GM19455 (cell line): ENCODE results near the gene TSFM.
A peak's percentile ranks its signal among the peaks of the same experiment; 100 is the strongest.

ENCODE experiments used
- ATAC-seq: cut with Tn5 transposase; IDR thresholded peaks from one replicate; pipeline ENCODE4 v1.9.1; 2021; ENCODE audit not compliant: unreplicated experiment

Gene TSFM

DNA sequence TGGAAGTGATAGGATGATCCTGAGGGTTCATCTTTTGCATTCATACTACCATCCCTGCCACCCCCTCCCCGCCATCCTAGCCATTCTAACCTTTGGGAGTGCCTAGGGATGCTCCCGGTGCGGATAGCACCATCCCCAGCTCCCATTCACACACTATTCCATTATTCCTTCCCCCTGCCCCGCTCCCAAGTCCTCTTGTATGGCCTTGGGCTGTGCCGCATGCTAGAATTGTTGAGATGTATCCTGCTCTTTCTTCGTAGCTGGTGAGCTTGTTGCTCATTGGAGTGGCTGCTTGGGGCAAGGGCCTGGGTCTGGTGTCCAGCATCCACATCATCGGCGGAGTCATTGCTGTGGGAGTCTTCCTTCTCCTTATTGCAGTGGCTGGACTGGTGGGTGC, 37.1 kb upstream of the TSFM start:
- ATAC-seq, result no peak

DNA sequence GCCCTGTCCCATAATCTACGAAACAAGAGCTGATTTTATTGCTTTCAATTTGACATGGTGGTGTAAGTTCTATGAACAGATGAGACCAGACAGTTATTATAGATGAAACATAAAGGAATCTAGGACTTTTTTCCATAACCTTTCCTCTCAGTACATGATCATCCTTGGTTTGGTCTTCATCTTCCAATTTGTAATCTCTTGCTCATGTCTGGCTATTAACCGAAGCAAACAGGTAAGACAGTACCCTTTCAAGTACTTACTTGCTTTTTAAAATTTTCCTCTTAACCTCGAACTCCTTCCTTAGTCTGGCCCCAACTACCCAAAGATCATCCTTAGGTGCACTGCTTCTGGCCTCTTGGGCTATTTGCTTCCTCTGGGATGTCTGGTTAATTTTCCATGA, 36.6 kb upstream of the TSFM start:
- no peak for ATAC-seq

DNA sequence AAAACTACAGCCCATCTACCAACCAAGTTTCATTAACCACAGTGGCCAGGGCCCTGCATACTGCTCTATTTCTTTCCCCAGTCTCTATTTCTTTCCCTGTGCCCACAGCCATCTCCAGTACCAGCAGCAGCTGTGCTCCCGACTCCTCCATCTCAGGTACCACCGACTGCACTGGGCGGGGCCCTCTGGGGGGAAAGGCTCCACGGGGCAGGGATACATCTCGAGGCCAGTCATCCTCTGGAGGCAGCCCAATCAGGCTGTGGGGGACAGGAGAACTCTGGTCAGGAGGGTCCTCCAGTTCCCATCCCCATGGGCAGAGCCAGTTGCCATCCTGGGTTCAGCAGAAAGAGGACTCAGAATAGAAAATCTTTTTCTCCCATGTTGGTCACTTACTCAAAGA, 33.5 kb upstream of the TSFM start:
- no peak for ATAC-seq

DNA sequence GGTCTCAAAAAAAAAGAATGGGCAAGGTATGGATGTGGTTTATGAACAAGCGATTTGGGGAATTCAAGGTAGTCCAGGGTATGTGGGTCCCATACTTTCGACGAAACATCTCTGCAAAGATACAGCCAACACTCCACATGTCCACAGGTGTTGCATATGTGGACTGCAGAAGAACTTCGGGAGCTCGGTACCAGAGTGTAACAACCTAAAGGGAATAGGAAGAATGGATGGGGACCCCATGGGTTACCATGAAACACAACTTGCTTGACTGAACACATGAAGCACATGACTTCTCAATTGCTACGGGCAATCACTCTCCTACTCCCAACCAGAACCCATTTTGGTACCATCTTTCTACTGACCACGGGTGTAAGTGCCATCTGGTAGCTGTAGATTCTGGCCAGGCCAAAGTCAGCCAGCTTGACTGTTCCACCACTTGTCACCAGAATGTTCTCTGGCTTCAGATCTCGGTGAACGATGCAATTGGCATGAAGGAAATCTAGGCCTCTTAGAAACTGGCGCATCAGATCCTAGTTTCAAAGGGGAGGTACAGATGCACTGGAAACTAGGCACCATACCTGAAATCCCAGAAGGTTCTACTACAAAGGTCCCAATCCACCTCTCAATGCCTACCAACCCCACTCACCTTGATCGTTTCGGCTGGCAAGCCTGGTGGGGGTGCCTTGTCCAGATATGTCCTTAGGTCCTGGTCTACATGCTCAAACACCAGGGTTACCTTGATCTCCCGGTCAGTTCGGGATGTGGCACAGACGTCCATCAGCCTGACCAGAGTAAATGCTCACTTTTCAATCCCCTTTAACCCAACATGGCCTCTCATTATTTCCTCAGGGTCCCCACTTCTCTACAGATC, 31.8 kb upstream of the TSFM start:
- ATAC-seq, result no peak

DNA sequence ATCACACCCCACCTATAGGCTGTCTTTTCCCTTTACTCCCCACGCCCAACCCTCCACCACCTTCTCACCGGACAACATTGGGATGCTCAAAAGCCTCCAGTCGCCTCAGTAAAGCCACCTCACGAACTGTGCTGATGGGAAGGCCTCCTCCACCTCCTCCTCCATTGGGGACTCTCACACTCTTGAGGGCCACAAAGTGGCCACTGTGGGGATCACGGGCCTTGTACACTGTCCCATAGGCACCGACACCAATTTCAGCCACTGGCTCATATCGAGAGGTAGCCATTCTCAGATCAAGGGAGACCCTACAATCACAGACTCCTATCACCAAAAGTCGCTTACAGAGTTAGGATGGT, 31.2 kb upstream of the TSFM start:
- no peak for ATAC-seq

DNA sequence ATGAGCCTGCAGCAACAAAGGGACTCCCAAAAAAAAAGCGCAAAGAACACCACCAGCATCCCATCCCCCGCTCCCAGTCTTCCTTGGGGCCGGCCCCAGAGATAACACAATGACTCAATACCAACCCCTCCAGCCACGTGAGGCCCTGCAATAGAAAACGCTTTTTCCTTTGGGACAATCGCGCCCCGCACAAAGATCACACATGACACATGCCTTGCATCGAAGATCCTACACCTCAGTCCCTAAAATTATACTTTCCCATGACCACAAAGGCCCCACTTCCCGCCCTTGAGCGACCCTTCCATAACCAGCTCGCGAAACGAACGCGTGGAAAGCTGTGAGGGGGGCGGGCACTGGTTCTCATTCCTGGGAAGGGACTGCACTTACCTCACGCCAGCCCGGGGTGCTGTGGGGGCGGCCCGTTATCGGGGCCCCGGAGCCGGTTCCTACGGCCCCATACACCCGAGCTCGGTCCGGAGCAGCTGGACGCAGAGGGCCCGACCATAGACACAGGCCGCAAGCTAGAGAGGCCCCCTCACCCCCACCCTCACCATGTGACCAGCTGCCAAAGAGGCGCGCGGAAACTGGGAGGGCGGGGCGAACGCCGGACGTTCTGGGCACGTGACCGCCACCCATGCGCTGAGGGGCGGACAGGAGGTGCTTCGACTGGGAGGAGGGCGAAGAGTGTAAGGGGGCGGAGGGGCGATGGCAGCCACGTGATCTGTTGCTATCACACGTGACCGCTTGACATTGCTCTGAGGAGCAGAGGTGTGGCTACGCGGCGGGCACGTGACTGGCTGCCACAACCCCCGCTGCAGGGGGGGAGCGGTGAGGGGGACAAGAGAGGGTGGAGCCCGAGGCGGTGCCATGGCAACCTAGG, 30.6 kb upstream of the TSFM start, which contains the start of gene CDK4:
Gene CDK4 (minus strand): TSS at position 523 of the 880 bp plus-strand sequence. CDS start 593 bp downstream, outside the sequence.
- peak; percentile 70 for ATAC-seq

DNA sequence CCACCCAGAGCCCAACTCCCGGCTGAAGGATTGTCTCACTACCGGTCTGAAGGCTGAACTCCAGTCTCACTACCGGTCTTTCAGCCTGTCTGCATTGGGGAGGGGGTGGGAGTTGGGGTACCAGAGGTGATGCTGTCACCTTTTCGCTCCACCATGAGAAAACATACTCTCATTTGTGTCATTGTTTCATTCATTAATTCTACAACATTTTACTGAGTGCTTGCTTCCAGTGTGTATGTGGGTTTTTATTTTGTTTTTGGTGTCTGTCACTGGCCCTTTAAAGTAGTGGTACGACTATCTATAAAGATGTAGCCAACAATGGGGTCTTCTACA, 30.0 kb upstream of the TSFM start:
- no peak for ATAC-seq

DNA sequence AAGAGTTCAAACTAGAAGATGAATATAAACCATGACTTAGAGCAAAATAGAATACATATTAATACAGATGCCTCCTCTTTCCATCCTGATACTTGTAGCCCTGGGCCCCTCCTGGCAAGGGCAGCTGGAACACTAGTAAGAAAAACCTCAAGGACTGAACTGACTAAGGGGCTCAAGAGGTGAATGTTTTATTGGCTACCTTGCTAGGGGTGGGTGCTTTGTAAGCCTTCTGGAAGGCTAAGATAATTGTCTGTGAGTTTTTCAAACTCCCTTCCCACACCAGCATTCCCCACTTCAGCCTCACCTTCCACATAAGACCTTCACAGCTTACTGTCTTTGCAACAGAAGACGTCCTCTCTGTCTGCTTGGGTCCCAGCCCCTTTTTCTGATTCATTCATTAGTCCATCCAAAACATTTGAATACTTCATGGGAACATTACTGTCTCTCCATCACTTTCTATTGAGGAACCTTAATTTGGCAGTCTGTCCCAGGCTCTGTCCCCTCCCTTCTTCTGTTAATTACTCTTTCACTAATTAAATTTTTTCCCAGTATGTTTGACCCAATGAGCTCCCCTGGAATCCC, 28.7 kb upstream of the TSFM start:
- no peak for ATAC-seq

DNA sequence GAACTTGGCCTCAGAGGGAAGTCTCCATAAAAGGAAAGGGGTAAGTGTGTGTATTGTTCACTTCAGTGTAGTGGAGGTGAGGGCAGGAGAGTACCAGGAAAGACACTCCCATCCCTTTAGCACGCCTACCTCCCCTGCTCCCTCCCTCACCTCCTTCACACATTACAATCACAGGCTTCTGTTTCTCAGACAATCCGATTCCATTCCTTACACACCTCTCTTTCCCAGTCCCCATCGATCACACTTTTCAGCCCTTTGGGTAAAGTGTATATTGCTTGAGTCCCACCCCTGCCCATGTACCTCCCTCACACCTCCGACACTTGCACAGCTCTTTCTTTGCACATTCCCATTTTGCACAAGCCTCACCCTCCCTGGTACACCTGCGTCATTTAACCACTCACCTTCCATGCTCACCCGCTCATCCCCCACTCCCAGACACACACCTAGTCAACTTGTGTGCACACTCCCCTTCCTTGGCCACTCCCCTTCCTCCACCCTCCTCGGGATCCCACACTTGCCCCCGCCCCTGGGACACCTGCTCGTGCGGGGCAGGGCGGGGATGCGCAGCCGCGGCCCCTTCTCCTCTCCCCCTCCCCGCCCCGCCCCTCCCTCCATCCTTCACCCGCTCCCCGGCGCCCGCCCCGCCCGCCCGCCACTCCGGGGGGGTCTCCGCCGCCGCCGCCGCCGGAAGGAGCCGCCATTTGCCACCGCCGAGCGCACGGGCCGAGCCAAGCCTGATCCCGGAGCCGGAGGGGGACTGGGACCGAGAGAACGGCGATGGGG, 28.0 kb upstream of the TSFM start, which contains the start of gene MARCHF9:
Gene MARCHF9 (plus strand): TSS at position 693 of the 783 bp plus-strand sequence. CDS start 426 bp downstream, outside the sequence.
- ATAC-seq, result peak; percentile 33

DNA sequence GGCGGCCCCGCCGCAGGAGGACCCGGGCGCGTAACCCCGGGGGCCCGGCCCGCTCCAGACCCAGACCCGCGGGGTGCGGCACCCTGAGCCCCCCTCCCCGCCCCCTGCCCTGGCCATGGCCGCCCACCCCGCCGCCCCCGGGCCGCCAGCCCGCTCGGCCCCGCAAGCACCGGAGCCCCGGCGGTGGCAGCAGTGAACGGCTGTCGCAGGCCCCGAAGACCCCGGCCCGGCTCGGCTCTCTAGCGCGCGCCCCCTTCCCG, 27.5 kb upstream of the TSFM start:
- no peak for ATAC-seq

DNA sequence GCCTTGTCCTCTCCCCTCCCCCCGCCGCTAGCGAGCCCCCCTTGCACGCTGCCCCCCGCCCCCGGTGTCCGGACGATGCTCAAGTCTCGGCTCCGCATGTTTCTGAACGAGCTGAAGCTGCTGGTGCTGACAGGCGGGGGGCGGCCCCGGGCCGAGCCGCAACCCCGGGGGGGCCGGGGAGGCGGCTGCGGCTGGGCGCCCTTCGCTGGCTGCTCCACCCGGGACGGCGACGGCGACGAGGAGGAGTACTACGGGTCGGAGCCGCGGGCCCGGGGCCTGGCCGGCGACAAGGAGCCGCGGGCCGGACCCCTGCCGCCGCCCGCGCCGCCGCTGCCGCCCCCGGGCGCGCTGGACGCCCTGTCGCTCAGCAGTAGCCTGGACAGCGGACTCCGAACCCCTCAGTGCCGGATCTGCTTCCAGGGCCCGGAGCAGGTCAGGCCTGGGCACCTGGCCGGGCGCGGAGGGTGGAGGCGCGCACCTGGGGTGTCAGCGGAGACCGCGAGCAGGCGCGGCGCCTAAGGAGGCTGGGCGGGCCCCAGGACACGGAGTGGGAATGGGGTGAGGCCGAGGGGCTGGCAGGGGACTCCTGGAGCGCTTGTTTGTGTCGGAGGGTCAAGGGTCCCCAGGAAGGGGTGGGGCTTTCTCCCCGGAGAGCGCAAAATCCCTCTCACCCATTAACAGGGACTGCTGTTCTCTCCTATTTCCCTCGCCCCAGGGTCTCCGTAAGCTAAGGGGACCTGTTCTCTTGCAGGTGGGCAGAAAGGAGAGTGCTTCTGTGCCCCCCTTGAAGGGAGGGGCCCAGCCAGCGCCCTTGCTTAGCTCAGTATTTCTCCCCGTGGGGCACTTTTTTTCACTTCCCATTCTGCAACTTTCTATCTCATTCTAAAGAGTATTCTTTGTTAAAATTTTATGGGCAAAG, 26.9 kb upstream of the TSFM start:
- ATAC-seq, result no peak

DNA sequence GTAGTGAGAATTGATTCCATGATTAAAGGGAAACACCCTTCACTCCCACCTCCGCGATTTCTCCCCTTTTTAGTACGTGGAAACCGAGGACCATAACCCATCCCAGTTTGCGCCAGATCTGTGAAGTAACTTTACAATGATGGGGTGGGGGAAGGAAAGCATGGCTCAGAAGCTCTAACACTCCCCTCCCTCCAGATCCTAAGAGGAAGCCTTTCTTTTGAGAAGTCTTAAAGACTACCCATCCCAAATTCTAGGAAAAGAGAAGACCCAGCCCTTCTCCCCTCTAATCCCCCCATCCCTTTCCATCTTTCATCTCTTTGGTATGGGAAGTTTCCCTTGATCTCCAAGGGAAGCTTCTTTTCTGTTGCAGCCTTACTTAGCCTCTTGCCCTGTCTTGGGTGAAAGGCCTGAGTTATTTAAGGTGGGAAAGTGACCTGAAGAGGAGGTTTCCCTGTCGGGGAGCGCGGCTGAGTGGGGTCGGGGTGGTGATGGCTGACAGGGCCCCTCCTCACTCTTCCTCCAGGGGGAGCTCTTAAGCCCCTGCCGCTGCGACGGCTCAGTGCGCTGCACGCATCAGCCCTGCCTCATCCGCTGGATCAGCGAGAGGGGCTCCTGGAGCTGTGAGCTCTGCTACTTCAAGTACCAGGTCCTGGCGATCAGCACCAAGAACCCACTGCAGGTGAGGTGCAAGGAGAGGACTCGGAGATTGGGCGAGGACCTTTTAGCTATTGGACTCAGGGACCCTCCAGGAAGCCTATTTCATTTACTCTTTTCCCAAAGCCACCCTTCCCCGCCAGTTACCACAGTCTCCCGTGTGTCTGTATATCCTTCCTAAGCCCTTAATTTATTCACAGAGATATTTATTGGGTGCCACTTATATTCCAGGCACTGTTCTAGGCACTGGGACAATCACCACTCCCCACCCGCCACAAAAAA, 25.9 kb upstream of the TSFM start:
- ATAC-seq, result no peak

DNA sequence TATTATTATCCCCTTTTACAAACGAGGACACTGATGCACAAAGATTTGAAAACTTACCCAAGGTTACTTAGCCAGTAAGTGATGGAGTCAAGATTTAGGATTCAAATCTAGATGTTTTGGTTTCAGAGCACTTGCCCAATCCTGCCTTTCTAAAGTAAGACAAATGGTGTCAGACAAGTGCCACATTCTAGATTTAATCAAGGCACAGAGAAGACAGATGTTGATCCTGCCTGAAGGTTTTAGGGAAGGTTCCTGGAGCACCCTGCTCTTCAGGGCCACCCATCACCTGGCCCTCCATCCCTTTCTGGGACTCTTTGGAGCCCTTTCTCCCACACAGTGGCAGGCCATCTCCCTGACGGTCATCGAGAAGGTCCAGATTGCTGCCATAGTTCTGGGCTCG, 24.8 kb upstream of the TSFM start:
- no peak for ATAC-seq

DNA sequence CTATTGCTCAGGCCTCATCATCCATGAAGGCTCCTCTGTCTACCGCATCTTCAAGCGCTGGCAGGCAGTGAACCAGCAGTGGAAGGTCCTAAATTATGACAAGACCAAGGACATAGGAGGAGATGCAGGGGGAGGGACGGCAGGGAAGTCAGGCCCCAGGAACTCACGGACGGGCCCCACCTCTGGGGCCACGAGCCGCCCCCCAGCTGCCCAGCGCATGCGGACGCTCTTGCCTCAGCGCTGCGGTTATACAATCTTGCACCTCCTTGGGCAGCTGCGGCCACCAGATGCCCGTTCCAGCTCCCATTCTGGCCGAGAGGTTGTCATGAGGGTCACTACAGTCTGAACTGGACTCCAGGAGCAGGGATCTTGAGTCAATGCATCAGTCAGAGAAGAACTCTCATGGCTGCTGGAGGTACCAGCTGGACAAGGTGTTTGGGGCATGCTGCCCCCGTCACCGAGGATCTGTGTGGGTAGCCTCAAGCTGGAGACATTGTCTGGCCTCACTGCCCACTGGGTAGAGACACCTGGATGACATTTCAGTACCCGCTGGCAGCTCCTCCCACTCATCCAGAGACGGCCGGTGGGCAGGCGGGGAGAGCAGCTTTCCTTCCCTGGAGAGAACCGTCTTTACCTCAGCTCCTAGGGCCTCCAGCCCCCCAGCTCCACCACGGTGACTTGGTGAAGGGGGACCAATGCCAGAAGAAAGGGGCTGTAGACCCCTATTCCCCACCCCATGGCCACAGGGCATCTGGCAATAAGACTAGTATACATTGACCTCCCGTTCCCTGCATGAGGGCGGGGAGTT, 23.8 kb upstream of the TSFM start:
- ATAC-seq, result no peak

DNA sequence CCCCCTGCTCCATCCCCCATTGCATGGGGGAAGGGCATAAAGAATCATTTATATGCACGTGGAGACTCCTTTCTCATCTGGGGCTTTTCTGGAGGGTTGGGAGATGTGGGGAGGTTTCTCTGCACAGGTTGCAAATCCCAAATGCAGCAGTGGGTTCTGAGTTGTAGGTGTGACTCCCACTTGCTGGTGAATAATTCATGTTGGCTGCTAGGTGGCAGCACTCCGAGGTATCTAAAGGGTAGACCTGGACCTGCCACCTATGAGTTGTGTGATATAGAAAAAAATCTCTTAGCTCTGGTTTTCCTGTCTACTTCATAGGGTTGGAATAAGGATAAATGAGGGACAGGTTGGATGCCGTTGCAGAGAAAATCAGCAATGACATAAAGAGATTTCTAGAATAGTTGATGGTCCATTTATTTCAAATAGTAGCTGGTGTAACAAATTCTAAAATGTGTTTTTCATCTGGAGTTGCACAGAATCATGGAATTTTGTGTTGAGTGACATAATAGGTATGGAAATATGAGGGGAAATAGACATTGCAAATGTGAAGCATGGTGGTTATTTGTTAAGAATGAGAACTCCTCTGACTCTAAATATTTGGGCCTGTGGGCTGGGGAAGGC, 23.1 kb upstream of the TSFM start:
- no peak for ATAC-seq

DNA sequence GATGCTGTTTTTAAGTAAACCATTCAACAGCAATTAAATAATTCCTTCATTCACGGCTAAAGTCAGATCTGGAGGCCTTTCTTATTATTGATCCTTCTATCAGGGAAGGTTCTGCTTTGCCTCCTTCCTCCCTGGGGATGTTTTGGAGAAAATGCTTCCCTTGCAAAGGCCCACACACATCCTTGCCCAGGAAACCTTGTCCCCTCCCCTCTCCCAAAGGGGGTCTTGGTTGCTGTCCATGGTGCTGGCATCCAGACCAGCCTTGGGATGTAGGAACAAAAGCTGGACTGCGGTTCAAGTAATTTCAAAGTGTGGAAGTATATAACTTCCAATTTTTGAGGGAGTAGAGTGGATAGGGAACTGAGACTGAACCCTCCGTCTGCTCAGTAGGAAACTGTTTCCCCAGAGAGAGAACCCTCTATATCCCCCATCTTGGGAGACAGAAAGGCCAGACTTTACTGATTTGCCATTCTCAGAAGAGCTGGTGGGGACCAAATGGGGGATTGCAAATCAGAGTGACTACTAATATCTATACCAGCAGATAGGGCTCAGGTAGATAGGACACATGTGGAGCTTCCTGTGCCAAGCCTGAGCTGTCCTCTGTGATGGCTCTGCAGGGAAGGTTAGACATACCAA, 22.1 kb upstream of the TSFM start:
- no peak for ATAC-seq

DNA sequence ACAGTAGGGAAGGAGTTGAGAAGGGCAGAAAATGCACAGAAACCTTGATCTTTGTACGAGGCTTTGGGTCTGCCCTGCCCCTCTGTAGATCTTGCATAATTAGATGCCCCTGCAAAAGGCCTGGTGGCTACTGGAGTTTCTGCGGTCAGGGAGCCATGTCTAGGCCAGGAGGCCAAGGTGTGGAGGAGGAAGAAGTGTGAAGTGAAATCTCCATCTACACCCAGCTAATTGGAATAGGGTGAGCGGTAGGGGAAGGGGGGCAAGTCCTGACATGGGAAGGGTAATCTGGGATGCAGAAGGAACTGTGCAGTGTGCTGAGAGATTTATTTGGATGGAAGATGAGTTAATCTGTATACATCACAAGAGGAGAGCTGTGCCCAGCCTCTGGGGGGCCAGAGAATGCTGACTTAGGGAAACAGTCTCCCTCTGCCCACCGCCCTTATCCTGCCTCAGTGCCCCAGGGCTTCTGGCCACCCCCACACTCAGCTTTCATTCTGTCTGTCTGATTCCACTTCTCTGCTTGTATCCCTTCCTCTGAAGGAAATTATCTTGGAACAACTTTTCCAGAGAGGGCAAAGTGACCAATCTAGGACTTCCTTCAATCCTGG, 21.1 kb upstream of the TSFM start:
- no peak for ATAC-seq
